ENCODE measurements around the gene SPINT2. TPM values are rescaled to one million over a fixed set of nuclear protein-coding genes. Genes with fewer than 3 reads are reported as not detected.

Gene SPINT2
- total RNA-seq, 1 experiment from 2014 or later, result 1,023 TPM

GRCh38 chr19:38273499-38273898, 9.1 kb downstream of the SPINT2 start:
- no TSS peak for BruUV-seq (replicated peaks)
- Mint-ChIP-seq H3K27me3 (ENCODE audit: unreplicated experiment) (no peaks in the 10 kb centered on the region), H3K4me3 (ENCODE audit: low read depth, unreplicated experiment) (peak overlapping the region; percentile 35), H3K4me1 (ENCODE audit: low read depth, unreplicated experiment) (peaks cover 73% of the 10 kb centered on the region), H3K27ac (ENCODE audit: unreplicated experiment) (peak overlapping the region; percentile 57), H3K36me3 (ENCODE audit: insufficient read depth, unreplicated experiment) (peaks cover 90% of the 10 kb centered on the region), H3K9me3 (ENCODE audit: low read depth, unreplicated experiment) (no peaks in the 10 kb centered on the region)
- DNase-seq, result peak; percentile 39
- CTCF ChIA-PET, result interaction anchor here (1.8 kb wide), 1 partner anchor 18 kb away, joined by 4 read pairs; no protein-coding TSS in a partner anchor
- intact Hi-C loops (cut with micrococcal nuclease; ENCODE audit: unreplicated experiment), result no loop called here
- TF ChIP-seq, protein P1, sequence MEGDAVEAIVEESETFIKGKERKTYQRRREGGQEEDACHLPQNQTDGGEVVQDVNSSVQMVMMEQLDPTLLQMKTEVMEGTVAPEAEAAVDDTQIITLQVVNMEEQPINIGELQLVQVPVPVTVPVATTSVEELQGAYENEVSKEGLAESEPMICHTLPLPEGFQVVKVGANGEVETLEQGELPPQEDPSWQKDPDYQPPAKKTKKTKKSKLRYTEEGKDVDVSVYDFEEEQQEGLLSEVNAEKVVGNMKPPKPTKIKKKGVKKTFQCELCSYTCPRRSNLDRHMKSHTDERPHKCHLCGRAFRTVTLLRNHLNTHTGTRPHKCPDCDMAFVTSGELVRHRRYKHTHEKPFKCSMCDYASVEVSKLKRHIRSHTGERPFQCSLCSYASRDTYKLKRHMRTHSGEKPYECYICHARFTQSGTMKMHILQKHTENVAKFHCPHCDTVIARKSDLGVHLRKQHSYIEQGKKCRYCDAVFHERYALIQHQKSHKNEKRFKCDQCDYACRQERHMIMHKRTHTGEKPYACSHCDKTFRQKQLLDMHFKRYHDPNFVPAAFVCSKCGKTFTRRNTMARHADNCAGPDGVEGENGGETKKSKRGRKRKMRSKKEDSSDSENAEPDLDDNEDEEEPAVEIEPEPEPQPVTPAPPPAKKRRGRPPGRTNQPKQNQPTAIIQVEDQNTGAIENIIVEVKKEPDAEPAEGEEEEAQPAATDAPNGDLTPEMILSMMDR (IDR thresholded peaks at IDR 0.05; ENCODE audit: unreplicated experiment), result no peak

- TF ChIP-seq, protein P1 (IDR thresholded peaks at IDR 0.05; ENCODE audit: unreplicated experiment), result no peak
- no peak for DNase-seq
- Mint-ChIP-seq H3K36me3 (ENCODE audit: insufficient read depth, unreplicated experiment) (peaks cover 84% of the 10 kb centered on the region), H3K27ac (ENCODE audit: unreplicated experiment) (no peak overlapping the region), H3K9me3 (ENCODE audit: low read depth, unreplicated experiment) (no peaks in the 10 kb centered on the region), H3K4me1 (ENCODE audit: low read depth, unreplicated experiment) (peaks cover 67% of the 10 kb centered on the region), H3K27me3 (ENCODE audit: unreplicated experiment) (no peaks in the 10 kb centered on the region), H3K4me3 (ENCODE audit: low read depth, unreplicated experiment) (no peak overlapping the region)
- intact Hi-C loops (cut with micrococcal nuclease; ENCODE audit: unreplicated experiment), result no loop called here
- CTCF ChIA-PET, result interaction anchor here (1.1 to 1.8 kb wide), 2 partner anchors 9 to 16 kb away, joined by 4 read pairs; no protein-coding TSS in a partner anchor
- no TSS peak for BruUV-seq (replicated peaks)
Observed at GRCh38 chr19:38274739-38275138, 10.4 kb downstream of the SPINT2 start.

GRCh38 chr19:38276942-38277517, 12.7 kb downstream of the SPINT2 start:
- CTCF ChIA-PET, result interaction anchor here (0.7 to 1.7 kb wide), 6 partner anchors 10 to 97 kb away, joined by 3 to 16 read pairs (median 3); partner anchors contain the start of genes C19orf33, PSMD8 and SPINT2
- Mint-ChIP-seq H3K4me3 (ENCODE audit: low read depth, unreplicated experiment) (no peak overlapping the region), H3K27me3 (ENCODE audit: unreplicated experiment) (no peaks in the 10 kb centered on the region), H3K27ac (ENCODE audit: unreplicated experiment) (peak overlapping the region; percentile 54), H3K4me1 (ENCODE audit: low read depth, unreplicated experiment) (peaks cover 66% of the 10 kb centered on the region), H3K9me3 (ENCODE audit: low read depth, unreplicated experiment) (no peaks in the 10 kb centered on the region), H3K36me3 (ENCODE audit: insufficient read depth, unreplicated experiment) (peaks cover 83% of the 10 kb centered on the region)
- no peak for DNase-seq
- intact Hi-C loops (cut with micrococcal nuclease; ENCODE audit: unreplicated experiment), result no loop called here
- TF ChIP-seq, protein P1 (IDR thresholded peaks at IDR 0.05; ENCODE audit: unreplicated experiment), result no peak
- BruUV-seq (replicated peaks), result no TSS peak

- no peaks in the 10 kb centered on the region for H3K27me3 Mint-ChIP-seq (ENCODE audit: unreplicated experiment)
- peak; percentile 29 for DNase-seq
- CTCF ChIA-PET, result interaction anchor here (0.5 to 1.7 kb wide), 7 partner anchors 10 to 97 kb away, joined by 3 to 16 read pairs (median 3); partner anchors contain the start of genes C19orf33, PSMD8 and SPINT2
- H3K27ac Mint-ChIP-seq (ENCODE audit: unreplicated experiment), result peak overlapping the region; percentile 54
- no peaks in the 10 kb centered on the region for H3K9me3 Mint-ChIP-seq (ENCODE audit: low read depth, unreplicated experiment)
- H3K4me1 Mint-ChIP-seq (ENCODE audit: low read depth, unreplicated experiment), result peaks cover 66% of the 10 kb centered on the region
- TF ChIP-seq, protein P1 (IDR thresholded peaks at IDR 0.05; ENCODE audit: unreplicated experiment), result no peak
- H3K36me3 Mint-ChIP-seq (ENCODE audit: insufficient read depth, unreplicated experiment), result peaks cover 80% of the 10 kb centered on the region
- no TSS peak for BruUV-seq (replicated peaks)
- H3K4me3 Mint-ChIP-seq (ENCODE audit: low read depth, unreplicated experiment), result no peak overlapping the region
- intact Hi-C loops (cut with micrococcal nuclease; ENCODE audit: unreplicated experiment), result no loop called here
Observed at GRCh38 chr19:38277549-38277948, 13.2 kb downstream of the SPINT2 start.
